NCI-H187 treated with DMSO at 0.1 percent for 48 hours (cell line): ENCODE data around the gene PTPRD.

Experiments used
- DNase-seq: peaks from one replicate; lab custom pipeline; 2025; lab: John Stamatoyannopoulos, UW

Gene PTPRD

GRCh38 chr9:8640761-8641160 lies 1972.0 kb downstream of the PTPRD start:
- DNase-seq = no peak

GRCh38 chr9:8637626-8638025 lies 1975.2 kb downstream of the PTPRD start:
- no peak for DNase-seq

- no peak for DNase-seq
Observed at GRCh38 chr9:8633784-8634183, 1979.0 kb downstream of the PTPRD start.

- DNase-seq = no peak
Observed at GRCh38 chr9:8632493-8632892, 1980.3 kb downstream of the PTPRD start.

GRCh38 chr9:8628791-8629190 lies 1984.0 kb downstream of the PTPRD start:
- no peak for DNase-seq

GRCh38 chr9:8627976-8628679 lies 1984.7 kb downstream of the PTPRD start:
- peak; percentile 74 for DNase-seq

- no peak for DNase-seq
Observed at GRCh38 chr9:8622871-8623270, 1989.9 kb downstream of the PTPRD start.

GRCh38 chr9:8622222-8622802 lies 1990.5 kb downstream of the PTPRD start:
- no peak for DNase-seq

GRCh38 chr9:8621416-8621815 lies 1991.4 kb downstream of the PTPRD start:
- no peak for DNase-seq

GRCh38 chr9:8616414-8616813 lies 1996.4 kb downstream of the PTPRD start:
- no peak for DNase-seq

- DNase-seq = no peak
Observed at GRCh38 chr9:8614926-8615440, 1997.8 kb downstream of the PTPRD start.

- no peak for DNase-seq
Observed at GRCh38 chr9:8613346-8613825, 1999.4 kb downstream of the PTPRD start.

GRCh38 chr9:8611153-8611552 lies 2001.6 kb downstream of the PTPRD start:
- DNase-seq = no peak

GRCh38 chr9:8610256-8610655 lies 2002.5 kb downstream of the PTPRD start:
- no peak for DNase-seq

- DNase-seq = no peak
Observed at GRCh38 chr9:8605096-8605495, 2007.7 kb downstream of the PTPRD start.

- DNase-seq = no peak
Observed at GRCh38 chr9:8604201-8604600, 2008.6 kb downstream of the PTPRD start.

- DNase-seq = no peak
Observed at GRCh38 chr9:8600914-8601680, 2011.7 kb downstream of the PTPRD start.

GRCh38 chr9:8599937-8600336 lies 2012.9 kb downstream of the PTPRD start:
- DNase-seq = no peak

- DNase-seq = no peak
Observed at GRCh38 chr9:8589476-8589875, 2023.3 kb downstream of the PTPRD start.

GRCh38 chr9:8585036-8585435 lies 2027.8 kb downstream of the PTPRD start:
- DNase-seq = no peak

GRCh38 chr9:8579661-8580060 lies 2033.1 kb downstream of the PTPRD start:
- no peak for DNase-seq

- no peak for DNase-seq
Observed at GRCh38 chr9:8576741-8577140, 2036.1 kb downstream of the PTPRD start.

GRCh38 chr9:8574846-8575245 lies 2038.0 kb downstream of the PTPRD start:
- DNase-seq = no peak
